Measurements from ENCODE around the gene FERMT3.
A peak's percentile ranks its signal among the peaks of the same experiment; 100 is the strongest.

The FERMT3 gene

DNA sequence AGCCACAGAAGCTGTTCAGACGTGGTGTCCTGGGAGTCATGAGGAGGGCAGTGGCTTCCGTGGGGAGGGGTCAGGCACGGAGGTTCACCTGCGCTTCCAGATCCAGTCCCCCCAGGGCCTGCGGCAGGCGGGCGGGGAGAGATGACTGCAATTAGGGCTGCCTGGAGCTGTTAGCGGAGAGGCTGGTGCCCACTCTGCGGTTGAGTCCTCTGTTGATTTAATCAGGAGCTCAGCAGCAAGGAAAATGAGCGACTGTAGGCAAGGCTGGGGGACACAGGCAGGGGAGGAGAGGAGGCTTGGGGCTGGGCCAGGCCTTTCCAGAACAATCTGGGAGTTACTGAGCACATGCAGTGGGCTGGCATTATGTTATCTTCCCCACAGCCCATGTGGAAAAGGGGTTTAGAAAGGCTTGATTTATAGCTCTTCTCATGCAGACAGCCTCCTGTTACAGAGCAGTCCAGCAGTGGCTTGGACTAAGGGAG is 57.9 kb downstream of the FERMT3 start:
- no peak for DNase-seq (ENCODE audit: low spot score)

DNA sequence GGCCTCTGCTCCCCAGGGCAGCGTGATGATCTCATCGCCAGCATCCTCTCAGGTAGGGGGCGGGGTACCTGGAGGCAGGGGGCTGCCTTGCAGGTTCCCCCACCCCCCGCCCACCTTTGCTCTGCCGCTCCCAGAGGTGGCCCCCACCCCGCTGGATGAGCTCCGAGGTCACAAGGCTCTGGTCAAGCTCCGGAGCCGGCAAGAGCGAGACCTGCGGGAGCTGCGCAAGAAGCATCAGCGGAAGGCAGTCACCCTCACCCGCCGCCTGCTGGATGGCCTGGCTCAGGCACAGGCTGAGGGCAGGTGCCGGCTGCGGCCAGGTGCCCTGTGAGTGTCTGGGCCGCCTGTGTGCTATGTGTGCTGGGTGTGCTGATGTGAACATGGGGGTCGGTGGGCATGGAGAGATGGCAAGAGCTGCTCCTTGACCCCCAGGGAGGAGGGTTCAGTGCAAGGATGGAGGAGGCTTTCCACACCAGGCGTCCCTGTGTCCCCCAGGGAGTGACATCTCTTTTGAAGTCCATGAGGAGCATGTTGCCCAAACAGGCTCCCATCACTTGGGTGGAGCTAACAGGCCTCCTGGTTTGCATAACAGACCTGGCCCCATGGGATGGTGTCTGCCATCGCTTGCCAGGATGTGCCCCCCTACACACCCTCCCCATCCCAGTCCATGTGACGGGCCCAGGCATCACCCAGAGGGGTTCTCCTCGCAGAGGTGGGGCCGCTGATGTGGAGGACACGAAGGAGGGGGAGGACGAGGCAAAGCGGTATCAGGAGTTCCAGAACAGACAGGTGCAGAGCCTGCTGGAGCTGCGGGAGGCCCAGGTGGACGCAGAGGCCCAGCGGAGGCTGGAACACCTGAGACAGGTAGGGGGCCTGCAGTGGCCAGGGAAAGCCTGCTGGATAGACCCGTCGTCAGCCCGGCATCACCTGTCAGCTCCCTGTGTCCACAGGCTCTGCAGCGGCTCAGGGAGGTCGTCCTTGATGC is 58.9 kb downstream of the FERMT3 start:
- DNase-seq (ENCODE audit: low spot score), result no peak

DNA sequence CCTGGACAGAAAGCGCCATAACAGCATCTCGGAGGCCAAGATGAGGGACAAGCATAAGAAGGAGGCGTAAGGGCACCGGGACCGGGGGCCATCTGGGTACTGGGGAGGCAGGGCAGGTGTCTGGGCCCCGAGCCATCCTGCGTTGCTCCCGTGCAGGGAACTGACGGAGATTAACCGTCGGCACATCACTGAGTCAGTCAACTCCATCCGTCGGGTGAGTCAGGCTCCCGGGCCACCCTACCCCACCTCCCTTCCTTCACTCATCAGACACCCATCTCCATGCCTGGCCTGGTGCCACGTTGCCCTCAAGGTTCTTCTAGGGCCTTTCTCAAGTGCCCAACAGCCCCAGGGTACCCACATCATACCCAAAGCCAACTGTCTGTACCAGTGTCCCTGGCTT is 59.8 kb downstream of the FERMT3 start:
- DNase-seq (ENCODE audit: low spot score), result no peak

- DNase-seq (ENCODE audit: low spot score), result no peak
These were observed 60.9 kb downstream of the FERMT3 start for GRCh38 chr11:64267207-64267945.

DNA sequence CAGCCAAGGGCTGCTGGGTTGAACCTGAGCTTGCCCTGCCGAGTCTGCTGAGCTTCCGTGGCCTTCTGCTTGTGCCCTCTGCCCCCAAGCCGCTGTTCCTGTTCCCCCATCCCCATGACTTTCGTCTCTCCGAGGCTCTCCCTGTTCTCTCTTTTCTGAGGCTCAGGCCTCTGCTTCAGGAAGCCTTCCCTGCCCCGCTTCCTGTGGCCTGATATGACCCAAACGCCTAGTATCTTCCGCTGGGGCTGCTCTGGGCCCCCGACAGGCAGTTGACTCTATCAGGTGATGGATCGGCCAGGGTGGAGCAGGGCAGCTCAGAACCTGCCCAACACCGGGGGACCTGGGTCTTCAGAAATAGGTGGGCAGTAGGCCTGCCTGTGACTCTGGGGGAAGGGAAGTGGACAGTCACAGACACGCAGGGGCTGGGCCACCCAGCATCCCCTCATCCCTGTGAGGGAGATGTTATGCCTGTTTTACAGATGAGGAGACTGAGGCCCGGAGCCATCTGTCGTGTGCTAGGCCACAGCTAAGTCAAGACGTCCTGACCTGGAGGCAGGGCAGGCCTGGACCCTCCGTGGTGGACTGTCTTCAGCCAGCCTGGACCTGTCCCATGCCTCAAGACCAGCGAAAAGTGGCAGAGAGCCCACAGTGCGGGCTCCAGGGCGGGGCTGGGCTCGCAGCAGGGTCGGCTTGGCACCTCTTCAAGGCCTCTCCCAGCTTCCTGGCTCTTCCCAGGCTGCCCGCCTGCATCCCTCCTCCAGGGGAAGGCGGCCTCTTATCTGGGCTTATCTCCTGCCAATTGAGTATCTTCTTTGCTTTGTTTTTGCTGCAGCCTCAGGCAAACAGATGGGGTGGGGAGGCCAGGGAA is 61.7 kb downstream of the FERMT3 start:
- peak; percentile 63 for DNase-seq (ENCODE audit: low spot score)

GRCh38 chr11:64268893-64269539 is 62.5 kb downstream of the FERMT3 start:
- DNase-seq (ENCODE audit: low spot score), result no peak

DNA sequence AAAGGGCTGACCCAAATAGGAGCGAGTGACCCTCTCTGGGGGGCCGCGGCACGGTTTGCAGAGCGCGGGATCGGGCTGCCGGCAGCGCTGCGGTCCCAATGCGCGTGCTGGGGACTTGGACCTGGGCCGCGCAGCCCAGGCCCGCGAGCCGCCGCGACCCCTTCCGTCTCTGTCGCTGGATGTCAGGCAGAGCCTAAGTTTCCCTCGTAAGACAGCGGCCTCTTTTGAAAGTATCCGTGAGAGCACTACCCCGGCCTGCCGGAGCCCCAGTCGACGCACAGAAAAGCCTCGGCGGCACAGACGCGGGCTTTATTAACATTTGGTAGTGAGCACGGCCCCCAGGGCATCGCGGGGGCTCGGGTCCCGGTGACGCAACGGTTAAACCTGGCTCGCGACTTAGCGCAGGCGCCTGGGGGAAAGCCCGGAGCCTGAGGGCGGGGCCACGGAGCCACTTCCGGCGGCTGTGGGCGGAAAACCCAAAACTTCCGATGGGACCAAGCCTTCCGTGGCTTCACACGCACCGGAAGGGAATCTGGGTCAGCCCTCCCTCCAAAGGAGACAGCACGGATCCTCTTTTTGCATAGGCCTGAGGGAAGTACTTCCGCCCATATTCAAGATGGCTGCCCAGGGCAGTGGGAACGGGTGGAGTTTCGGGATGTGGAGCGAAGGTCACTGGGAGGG is 63.2 kb downstream of the FERMT3 start:
- DNase-seq (ENCODE audit: low spot score), result peak; percentile 92

Data from D341Med (cell line).